HepG2 (cell line): ENCODE data around the gene ZNF485. TPM values are rescaled to one million over a fixed set of nuclear protein-coding genes. Genes with fewer than 3 reads are reported as not detected.
A peak's percentile ranks its signal among the peaks of the same experiment; 100 is the strongest.

Experiments
- AKAP8 ChIP-seq: sonication (generic); formaldehyde crosslinking; IDR thresholded peaks from 2 replicates; pipeline ENCODE4 v1.5.1; 2020; ENCODE audit warnings: mild to moderate bottlenecking, missing genetic modification reagents
- ARHGAP35 ChIP-seq: sonication (generic); formaldehyde crosslinking; IDR thresholded peaks from 2 replicates; pipeline ENCODE4 v1.9.0; 2022; ENCODE audit warnings: mild to moderate bottlenecking, inconsistent platforms, moderate library complexity, missing genetic modification reagents, borderline replicate concordance
- ARNT ChIP-seq: fragments of 450-650 bp; IDR thresholded peaks from 2 replicates; pipeline ENCODE4 v1.6.1; 2017
- ATM ChIP-seq: fragments of 450-650 bp; IDR thresholded peaks from 2 replicates; pipeline ENCODE4 v1.7.1; 2017; ENCODE audit warnings: mild to moderate bottlenecking, borderline replicate concordance
- CREB3 ChIP-seq: sonication (generic); formaldehyde crosslinking; IDR thresholded peaks from 2 replicates; pipeline ENCODE4 v1.5.0; 2020; ENCODE audit warnings: missing genetic modification reagents
- KAT2B ChIP-seq: fragments of 150-350 bp; IDR thresholded peaks from 2 replicates; pipeline ENCODE4 v1.6.1; 2014; ENCODE audit warnings: low read depth, low read length, borderline replicate concordance
- KMT2B ChIP-seq: IDR thresholded peaks from 2 replicates; pipeline ENCODE4 v1.6.1; 2016; ENCODE audit warnings: missing genetic modification reagents, missing compliant biosample characterization
- NONO ChIP-seq, 2 experiments: fragments of 450-650 bp in 1 of 2; sonication (generic) in 1 of 2; formaldehyde crosslinking in 1 of 2; IDR thresholded peaks in 1 of 2; conservative IDR thresholded peaks in 1 of 2; 2 replicates each; pipeline versions ENCODE4 v1.6.1 to v1.8.0; 2017 to 2022; ENCODE audit warnings: mild to moderate bottlenecking in 1 of 2, missing genetic modification reagents in 1 of 2, moderate library complexity in 1 of 2
- PCBP2 ChIP-seq: fragments of 200-400 bp; formaldehyde crosslinking; optimal IDR thresholded peaks from 2 replicates; pipeline ENCODE3; 2018; ENCODE audit warnings: low read length, low read depth; ENCODE audit not compliant: poor library complexity, severe bottlenecking
- PLSCR1 ChIP-seq: sonication (generic); formaldehyde crosslinking; IDR thresholded peaks from 2 replicates; pipeline ENCODE4 v1.5.0; 2020; ENCODE audit warnings: missing genetic modification reagents, mild to moderate bottlenecking, borderline replicate concordance
- PREB ChIP-seq: sonication (generic); formaldehyde crosslinking; IDR thresholded peaks from 2 replicates; pipeline ENCODE4 v1.4.0; 2020; ENCODE audit warnings: missing genetic modification reagents
- PRMT3 ChIP-seq: sonication (generic); formaldehyde crosslinking; IDR thresholded peaks from 2 replicates; pipeline ENCODE4 v1.8.1; 2022; ENCODE audit warnings: low read depth, mild to moderate bottlenecking, moderate library complexity, missing genetic modification reagents, borderline replicate concordance
- RXRA ChIP-seq: sonication (generic); formaldehyde crosslinking; IDR thresholded peaks from 2 replicates; pipeline ENCODE4 v1.5.1; 2020; ENCODE audit warnings: missing genetic modification reagents
- SOX5 ChIP-seq: IDR thresholded peaks from 2 replicates; pipeline ENCODE4 v1.6.1; 2016; ENCODE audit warnings: borderline replicate concordance
- U2AF2 ChIP-seq: fragments of 200-400 bp; formaldehyde crosslinking; IDR thresholded peaks from 2 replicates; pipeline ENCODE4 v1.6.1; 2017; ENCODE audit warnings: low read depth, mild to moderate bottlenecking, low read length
- YEATS4 ChIP-seq: sonication (generic); formaldehyde crosslinking; IDR thresholded peaks from 2 replicates; pipeline ENCODE4 v1.4.0; 2020; ENCODE audit warnings: missing genetic modification reagents, borderline replicate concordance
- ZBED4 ChIP-seq: sonication (generic); formaldehyde crosslinking; IDR thresholded peaks from 2 replicates; pipeline ENCODE4 v1.4.0; 2020; ENCODE audit warnings: missing genetic modification reagents, borderline replicate concordance
- ZNF121 ChIP-seq: sonication (generic); formaldehyde crosslinking; IDR thresholded peaks from 2 replicates; pipeline ENCODE4 v1.5.0; 2020; ENCODE audit warnings: mild to moderate bottlenecking, missing genetic modification reagents
- ZNF552 ChIP-seq: sonication (generic); formaldehyde crosslinking; IDR thresholded peaks from 2 replicates; pipeline ENCODE4 v1.9.0; 2022; ENCODE audit warnings: missing genetic modification reagents, mild to moderate bottlenecking, borderline replicate concordance
- ZNF567 ChIP-seq: sonication (generic); formaldehyde crosslinking; IDR thresholded peaks from 2 replicates; pipeline ENCODE4 v1.8.1; 2023; ENCODE audit warnings: mild to moderate bottlenecking, missing genetic modification reagents, borderline replicate concordance
- ZNF644 ChIP-seq: IDR thresholded peaks from 2 replicates; pipeline ENCODE4 v1.6.1; 2016; ENCODE audit warnings: low read depth
- ZNF749 ChIP-seq: sonication (generic); formaldehyde crosslinking; IDR thresholded peaks from 2 replicates; pipeline ENCODE4 v1.8.0; 2022; ENCODE audit warnings: mild to moderate bottlenecking, missing genetic modification reagents, moderate library complexity, borderline replicate concordance
- ZNF782 ChIP-seq: sonication (generic); formaldehyde crosslinking; IDR thresholded peaks from 2 replicates; pipeline ENCODE4 v1.4.0; 2020; ENCODE audit warnings: missing genetic modification reagents, mild to moderate bottlenecking, borderline replicate concordance
- polyA plus RNA-seq, 8 experiments: library from polyadenylated mRNA; depleted of rRNA in 3 of 8; stranded (reverse) in 7 of 8; unstranded in 1 of 8; fragments of >200 nt; fragmentation: Illumina TruSeq in 4 of 8; extraction: Trizol in 4 of 8; gene quantifications; 2 replicates each; pipeline versions ENCODE4 v1.2.1 to v1.2.3, GENCODE V29; 2011 to 2016; ENCODE audit warnings: low read depth in 4 of 8, missing spikeins in 1 of 8, mixed read lengths in 1 of 8; ENCODE audit not compliant: insufficient read depth in 1 of 8
- total RNA-seq, 5 experiments: library from RNA; depleted of rRNA; stranded (reverse); fragments of >200 nt; fragmentation: Illumina TruSeq; extraction: Trizol; gene quantifications; 2 replicates each; pipeline ENCODE4 v1.2.3, GENCODE V29; 2016; ENCODE audit warnings: low read depth in 1 of 5

ZNF485 gene
- total and polyA plus RNA-seq, 2 of the 13 experiments (the other 11 are each of a cell fraction or from before 2014, with no cell fraction given) = 1.4 to 3.3 TPM

GRCh38 chr10:43606323-43607198, at the start of gene ZNF485 (continued):
- TF ChIP-seq ZBED4 (CRISPR knock-in tag) (no peak), ZNF782 (0 out of 2 replicates have a peak, but pooled peaks have one; percentile 57), YEATS4 (CRISPR knock-in tag) (peak; percentile 68; the same call in 1 of the 2 replicates), PCBP2 (no peak), KMT2B (CRISPR knock-in tag) (peak; percentile 52; the same call in 1 of the 2 replicates), U2AF2 (no peak), SOX5 (no peak), ZNF121 (no peak), ARNT (no peak), ZNF552 (CRISPR knock-in tag) (no peak), PRMT3 (no peak), ZNF567 (CRISPR knock-in tag) (no peak), ZNF749 (no peak), ARHGAP35 (no peak), RXRA (CRISPR knock-in tag) (no peak), ATM (no peak), KAT2B (no peak), CREB3 (CRISPR knock-in tag) (no peak), AKAP8 (no peak), NONO (IDR thresholded peaks at IDR 0.05) (no peak), NONO (CRISPR knock-in tag; conservative IDR thresholded peaks at IDR 0.05) (0 out of 2 replicates have a peak, but pooled peaks have one; percentile 32), ZNF644 (CRISPR knock-in tag) (no peak), PLSCR1 (no peak), PREB (CRISPR knock-in tag) (no peak)
